NOMO-1 treated with DMSO at 0.1 percent for 48 hours (cell line): Measurements from ENCODE around the gene NLRP7.
"Not testable (repeated sequence)": the region's sequence is repeated elsewhere in the genome, so short reads cannot be mapped to it uniquely, and the experiment has no call there.

Experiments
- DNase-seq: peaks from one replicate; lab custom pipeline; 2025; ENCODE audit not compliant: unreplicated experiment; lab: John Stamatoyannopoulos, UW

The NLRP7 gene

GRCh38 chr19:54947381-54947780, at the start of gene NLRP7:
Gene NLRP7, minus strand, starts transcription at chr19:54947530.
- DNase-seq, result no peak

GRCh38 chr19:54995561-54995960, 48.2 kb upstream of the NLRP7 start:
- DNase-seq, result no peak

- DNase-seq, result not testable (repeated sequence)
Measured at GRCh38 chr19:54989531-54989930, 42.2 kb upstream of the NLRP7 start.

- DNase-seq, result not testable (repeated sequence)
Measured at GRCh38 chr19:54982562-54982961, 35.2 kb upstream of the NLRP7 start.

GRCh38 chr19:54973229-54974090, 26.1 kb upstream of the NLRP7 start:
- peak; percentile 3 for DNase-seq

- not testable (repeated sequence) for DNase-seq
Measured at GRCh38 chr19:54971446-54971845, 24.1 kb upstream of the NLRP7 start.

GRCh38 chr19:54969647-54970046, 22.3 kb upstream of the NLRP7 start:
- DNase-seq, result no peak

- no peak for DNase-seq
Measured at GRCh38 chr19:54967611-54968010, 20.3 kb upstream of the NLRP7 start.

GRCh38 chr19:54965055-54965454, 17.7 kb upstream of the NLRP7 start:
- not testable (repeated sequence) for DNase-seq

GRCh38 chr19:54959840-54960239, 12.5 kb upstream of the NLRP7 start:
- DNase-seq, result peak; percentile 88

- DNase-seq, result no peak
Measured at GRCh38 chr19:54955376-54955775, 8.0 kb upstream of the NLRP7 start.

- not testable (repeated sequence) for DNase-seq
Measured at GRCh38 chr19:54953345-54953713, 6.0 kb upstream of the NLRP7 start.

- DNase-seq, result peak; percentile 79
Measured at GRCh38 chr19:54952591-54953344, 5.4 kb upstream of the NLRP7 start.

- DNase-seq, result peak; percentile 25
Measured at GRCh38 chr19:54950580-54950979, 3.2 kb upstream of the NLRP7 start.

GRCh38 chr19:54949412-54949811, 2.1 kb upstream of the NLRP7 start:
- no peak for DNase-seq

- DNase-seq, result not testable (repeated sequence)
Measured at GRCh38 chr19:54943772-54944361, 3.5 kb downstream of the NLRP7 start.

- DNase-seq, result not testable (repeated sequence)
Measured at GRCh38 chr19:54939538-54939937, 7.8 kb downstream of the NLRP7 start.

- no peak for DNase-seq
Measured at GRCh38 chr19:54938906-54939305, 8.4 kb downstream of the NLRP7 start.

GRCh38 chr19:54937926-54938325, 9.4 kb downstream of the NLRP7 start:
- peak; percentile 88 for DNase-seq

- DNase-seq, result peak; percentile 40
Measured at GRCh38 chr19:54928299-54928698, 19.0 kb downstream of the NLRP7 start.

- DNase-seq, result no peak
Measured at GRCh38 chr19:54923276-54923675, 24.1 kb downstream of the NLRP7 start.

- no peak for DNase-seq
Measured at GRCh38 chr19:54921082-54921481, 26.2 kb downstream of the NLRP7 start.
